Stimulated activated CD8-positive, alpha-beta memory T cell treated with anti-CD3 and anti-CD28 coated beads, Interleukin-12 subunit alpha, Interleukin-12 subunit beta, amount 100 ng/mL, for 1 hour (primary cell): ENCODE measurements around the gene GADD45B.
"Not testable (repeated sequence)": the region's sequence is repeated elsewhere in the genome, so short reads cannot be mapped to it uniquely, and the experiment has no call there.

Experiments
- DNase-seq: peaks from one replicate; pipeline ENCODE4 v3.0.0-alpha.2; 2020; ENCODE audit warnings: low read depth

Gene GADD45B

DNA sequence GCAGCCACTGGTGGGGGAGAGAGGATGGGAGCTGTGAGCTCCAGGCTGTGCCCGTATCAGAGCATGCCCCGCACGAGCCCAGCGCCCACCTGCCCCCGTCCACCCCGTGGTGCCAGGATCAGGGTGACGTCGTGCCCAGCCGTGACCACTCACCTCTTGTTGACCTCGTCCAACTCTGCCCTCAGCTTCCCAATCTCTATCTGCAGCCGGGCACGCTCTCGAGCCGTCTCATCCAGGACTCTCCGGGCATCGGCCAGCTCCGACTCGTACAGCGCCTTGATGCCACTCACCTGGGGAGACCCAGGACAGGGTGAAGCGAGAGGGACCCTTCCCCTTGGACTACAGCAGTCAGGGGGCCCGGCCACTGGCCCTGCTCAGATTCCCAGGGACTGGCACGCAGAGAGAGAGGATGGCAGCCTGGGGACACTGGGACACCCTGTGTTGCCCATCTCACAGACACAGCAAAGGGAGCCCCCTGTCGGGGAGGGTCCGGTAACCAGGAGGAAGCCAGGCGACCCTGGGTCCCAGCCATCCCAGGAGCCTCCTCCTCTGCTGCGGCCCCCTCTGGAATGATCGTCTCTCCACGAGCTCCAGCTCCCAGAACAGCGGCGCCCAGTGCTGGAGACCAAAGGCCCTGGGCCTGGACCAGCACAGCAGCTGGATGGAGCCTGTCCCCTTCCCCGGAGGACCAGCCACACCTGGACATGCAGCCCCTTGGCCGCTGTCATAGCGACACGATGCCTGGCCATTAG is 31.5 kb upstream of the GADD45B start:
- DNase-seq = no peak

DNA sequence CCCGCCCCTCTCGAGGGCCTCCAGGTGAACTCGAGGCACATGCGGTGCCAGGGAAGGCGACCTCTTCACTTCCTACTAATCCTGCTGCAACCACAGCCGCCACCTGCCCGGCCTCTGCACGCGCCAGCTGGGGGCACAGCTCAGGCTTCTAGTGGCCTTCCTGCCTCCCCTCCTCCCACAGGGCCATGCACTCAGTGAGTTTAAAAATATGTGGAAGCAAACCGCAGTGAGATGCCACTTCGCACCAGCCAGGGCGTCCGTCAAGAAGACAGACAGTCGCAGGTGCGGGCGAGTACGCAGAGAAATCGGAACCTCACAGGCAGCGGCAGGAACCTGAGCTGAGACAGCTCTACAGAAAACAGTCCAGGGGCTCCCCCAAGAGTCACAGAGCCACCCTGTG is 29.5 kb upstream of the GADD45B start:
- DNase-seq = no peak

DNA sequence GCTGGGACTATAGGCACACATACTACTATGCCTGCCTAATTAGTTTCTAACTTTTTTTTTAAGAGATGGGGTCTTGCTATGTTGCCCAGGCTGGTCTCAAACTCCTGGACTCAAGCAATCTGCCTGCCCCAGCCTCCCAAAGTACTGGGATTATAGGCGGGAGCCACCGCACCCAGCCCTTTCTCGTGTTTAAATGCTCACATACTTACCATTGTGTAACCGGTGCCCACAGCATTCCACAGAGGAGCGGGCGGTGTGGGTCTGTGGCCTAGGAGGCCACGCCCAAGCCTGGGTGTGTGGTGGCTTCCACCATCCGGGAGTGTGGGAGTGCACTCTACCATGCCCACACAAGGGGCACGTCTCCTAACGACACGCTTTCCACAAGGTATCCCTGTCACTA is 26.9 kb upstream of the GADD45B start:
- DNase-seq = no peak

DNA sequence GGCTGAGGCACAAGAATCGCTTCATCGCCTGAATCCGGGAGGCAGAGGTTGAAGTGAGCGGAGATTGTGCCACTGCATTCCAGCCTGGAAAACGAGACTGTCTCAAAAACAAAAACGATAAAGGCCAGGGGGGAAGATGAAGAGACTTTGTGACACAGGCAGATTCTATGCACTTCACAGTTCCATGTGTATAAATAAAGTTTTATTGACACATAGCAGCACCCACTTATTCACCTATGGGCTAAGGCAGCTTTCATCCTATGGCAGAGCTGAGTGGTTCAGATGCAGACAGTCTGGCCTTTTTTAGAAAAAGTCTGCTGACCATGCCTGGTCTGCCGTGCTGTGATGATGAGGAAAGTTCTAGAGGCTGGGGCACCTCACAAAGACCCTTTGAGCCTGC is 24.8 kb upstream of the GADD45B start:
- DNase-seq = no peak

DNA sequence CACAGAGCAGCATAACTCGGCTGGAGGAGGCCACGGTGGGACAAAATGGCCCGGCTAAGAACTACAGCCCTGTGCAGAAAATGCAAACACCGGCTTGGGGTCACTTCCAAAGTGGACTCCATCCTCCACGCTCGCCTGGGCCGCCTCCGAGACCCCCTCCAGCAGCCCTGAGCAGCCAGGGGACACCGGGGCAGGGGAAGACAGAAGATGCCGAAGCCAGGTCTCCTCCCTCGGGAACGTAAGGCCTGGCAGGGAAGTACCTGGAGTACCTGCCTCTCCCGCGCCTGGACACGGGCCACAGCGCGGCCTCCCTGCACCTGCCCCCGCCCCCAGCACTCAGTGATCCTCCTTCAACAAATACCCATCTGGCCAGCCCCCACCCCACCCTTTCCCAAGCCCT is 24.2 kb upstream of the GADD45B start:
- DNase-seq = no peak

DNA sequence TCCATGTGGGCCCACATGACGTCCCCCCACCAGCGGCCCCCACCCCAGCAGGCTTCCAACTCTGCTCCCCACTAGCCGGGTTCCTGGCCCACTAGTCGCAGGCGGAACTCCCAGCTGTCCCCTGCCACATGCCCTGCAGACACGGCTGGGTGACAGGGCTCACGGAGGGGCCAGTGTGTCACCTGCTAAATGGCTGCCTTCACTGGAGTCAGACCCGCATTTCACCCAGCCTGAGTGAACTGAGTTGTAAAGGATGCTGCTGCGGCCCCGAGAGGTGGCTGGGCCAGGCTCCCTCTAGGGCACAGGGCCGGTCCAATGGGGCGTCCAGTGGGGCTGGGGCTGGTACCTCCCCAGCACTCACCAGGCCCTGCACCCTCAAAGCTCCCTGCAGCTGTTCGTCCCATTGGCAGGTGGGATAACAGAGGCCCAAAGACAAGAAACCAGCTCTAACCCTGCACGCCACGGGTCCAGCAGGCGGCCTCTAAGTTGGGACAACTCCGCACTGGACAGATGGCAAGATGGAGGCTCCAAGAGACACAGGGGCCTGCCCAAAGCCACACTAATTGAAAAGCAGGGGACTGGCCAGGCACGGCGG is 22.4 kb upstream of the GADD45B start:
- DNase-seq = no peak

DNA sequence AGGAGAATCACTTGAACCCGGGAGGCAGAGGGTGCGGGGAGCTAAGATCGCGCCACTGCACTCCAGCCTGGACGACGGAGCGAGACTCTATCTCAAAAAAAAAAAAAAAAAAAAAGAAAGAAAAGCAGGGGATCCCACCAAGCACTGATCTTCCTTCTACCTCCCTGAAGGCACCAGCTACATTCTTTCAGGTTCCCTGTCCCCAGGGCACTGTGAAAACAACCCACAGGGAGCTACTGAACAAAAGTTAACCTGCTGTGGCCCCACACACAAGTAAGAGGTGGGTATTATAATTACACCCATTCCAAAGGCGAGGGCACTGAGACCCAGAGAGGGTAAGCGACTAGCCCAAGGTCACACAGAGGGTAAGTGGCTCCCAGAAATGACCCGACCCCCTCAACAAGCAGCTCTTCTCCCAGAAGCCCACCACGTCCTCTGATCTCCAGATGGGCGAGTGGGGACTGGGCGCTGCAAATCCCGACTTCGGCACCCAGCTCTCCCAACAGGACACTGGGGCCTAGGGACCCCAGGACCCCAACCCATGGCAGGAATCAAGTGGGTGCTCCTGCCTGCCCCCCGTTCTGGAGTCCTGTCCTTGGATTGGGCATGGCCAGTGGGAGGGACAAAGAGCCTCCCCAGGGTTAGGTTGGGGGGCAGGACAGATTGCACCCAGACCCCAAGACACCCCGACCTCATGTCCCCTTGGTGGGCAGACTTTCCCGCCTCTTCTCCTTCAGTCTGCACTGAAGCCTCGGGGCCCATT is 21.5 kb upstream of the GADD45B start:
- DNase-seq = no peak

DNA sequence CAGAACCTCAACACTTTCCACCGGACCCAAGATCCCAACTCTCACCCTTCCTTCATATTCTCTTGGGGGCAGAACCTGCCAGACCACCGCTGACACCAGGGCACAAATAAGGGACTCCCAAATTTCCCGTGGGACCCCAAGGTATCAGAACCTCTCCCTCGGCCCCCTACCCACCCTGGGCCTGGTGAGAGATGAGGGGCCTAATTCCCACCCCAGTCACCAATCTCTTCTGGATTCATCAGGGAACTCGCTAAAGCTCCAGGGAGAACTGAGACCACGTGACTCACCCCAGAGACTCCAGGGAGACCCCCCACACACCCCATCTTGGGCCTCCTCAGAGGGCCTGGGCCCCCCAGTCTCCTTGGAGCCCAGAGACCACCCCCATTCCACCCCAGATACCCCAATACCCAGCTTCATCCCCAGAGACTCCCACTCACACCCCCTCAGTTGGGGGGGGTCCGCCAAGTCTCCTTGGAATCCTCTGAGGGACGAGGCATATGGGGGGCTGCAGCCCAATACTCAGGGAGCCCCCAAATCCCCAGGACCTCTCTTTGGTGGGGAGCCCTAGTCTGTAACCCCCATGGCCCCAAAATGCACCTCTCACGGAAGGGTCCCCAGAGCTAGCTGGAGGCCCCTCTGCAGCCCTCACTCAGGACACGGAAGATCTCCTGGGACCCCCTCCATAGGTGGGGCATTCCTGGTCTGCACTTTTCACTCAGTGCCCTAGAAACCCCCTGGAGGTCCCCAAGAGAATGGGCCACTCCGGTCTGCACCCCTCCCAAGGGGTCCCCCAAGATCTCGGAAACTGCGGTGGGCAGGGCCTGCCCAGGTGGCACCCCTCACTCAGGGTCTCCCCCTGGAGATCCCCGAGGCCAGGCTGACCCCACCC is 20.7 kb upstream of the GADD45B start:
- DNase-seq = no peak

DNA sequence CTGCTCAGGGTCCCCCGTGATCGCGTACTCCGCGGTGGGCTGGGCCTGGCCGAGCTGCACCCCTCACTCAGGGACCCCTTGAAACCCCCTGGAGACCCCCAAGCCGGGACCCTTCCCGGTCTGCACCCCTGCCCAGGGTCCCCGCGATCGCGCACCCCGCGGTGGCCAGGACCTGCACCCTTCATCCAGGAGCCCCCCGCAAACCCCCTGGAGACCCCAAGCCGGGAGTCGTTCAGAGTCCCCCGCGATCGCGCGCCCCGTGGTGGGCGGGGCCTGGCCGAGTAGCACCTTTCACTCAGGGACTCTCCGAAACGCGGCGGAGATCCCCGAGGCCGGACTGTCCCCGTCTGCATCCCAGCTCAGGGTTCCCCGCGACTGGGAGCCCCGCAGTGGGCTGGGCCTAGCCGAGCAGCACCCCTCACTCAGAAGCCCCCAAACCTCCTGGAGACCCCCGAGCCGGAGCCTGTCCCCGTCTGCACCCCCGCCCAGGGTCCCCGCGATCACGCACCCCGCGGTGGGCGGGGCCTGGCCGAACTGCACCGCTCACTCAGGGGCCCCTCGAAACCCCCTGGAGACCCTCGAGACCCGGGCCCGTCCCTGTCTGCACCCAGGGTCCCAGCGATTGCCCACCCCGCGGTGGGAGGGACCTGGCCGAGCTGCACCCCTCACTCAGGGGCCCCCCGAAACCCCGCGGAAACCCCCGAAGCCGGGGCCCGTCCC is 19.9 kb upstream of the GADD45B start:
- peak; percentile 36 for DNase-seq

DNA sequence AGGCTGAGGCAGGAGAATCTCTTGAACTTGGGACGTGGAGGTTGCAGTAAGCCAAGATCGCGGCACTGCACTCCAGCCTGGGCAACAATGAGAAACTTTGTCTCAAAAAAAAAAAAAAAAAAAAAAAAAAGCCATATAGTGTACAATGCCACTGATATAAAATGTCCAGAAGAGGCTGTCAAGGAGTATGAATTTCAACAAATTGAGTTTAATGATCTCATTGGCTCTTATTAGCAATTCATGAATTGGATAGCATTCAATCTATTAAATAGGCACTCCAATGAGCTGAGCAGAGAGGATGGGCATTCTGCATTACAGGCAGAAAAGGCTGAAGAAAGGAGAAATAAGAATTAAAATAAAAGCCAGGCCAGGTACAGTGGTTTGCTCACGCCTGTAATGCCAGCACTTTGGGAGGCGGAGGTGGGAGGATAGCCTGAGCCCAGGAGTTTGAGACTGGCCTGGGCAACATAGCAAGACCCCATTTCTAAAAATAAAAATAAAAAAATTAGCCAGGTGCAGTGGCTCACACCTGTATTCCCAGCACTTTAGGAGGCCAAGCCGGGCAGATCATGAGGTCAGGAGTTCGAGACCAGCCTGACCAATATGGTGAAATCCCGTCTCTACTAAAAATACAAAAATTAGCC is 18.4 kb upstream of the GADD45B start:
- no peak for DNase-seq

DNA sequence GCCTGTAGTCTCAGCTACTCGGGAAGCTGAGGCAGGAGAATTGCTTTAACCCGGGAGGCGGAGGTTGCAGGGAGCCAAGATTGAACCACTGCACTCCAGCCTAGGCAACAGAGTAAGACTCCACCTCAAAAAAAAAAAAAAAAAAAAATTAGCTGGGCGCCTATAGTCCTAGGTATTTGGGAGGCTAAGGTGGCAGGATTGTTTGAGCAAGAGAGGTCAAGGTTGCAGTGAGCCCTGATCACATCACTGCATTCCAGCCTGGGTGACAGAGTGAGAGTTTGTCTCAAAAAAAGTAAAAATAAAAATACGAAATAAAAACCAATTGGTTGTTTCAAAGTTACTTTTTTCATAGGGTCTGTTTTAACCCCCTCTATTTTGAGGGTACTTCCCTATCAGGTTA is 17.9 kb upstream of the GADD45B start:
- DNase-seq = no peak

DNA sequence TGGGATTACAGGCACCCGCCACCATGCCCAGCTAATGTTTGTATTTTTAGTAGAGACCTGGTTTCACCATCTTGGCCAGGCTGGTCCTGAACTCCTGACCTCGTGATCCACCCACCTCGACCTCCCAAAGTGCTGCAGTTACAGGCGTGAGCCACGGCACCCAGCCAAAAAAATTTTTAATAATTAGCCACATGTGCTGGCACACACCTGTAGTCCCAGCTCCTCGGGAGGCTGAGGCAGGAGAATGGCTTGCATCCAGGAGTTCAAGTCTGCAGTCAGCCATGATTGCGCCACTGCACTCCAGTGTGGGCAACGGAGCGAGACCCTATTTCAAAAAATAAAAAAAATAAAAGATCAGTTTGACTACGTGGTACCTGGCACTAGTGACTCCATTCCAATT is 17.2 kb upstream of the GADD45B start:
- not testable (repeated sequence) for DNase-seq

DNA sequence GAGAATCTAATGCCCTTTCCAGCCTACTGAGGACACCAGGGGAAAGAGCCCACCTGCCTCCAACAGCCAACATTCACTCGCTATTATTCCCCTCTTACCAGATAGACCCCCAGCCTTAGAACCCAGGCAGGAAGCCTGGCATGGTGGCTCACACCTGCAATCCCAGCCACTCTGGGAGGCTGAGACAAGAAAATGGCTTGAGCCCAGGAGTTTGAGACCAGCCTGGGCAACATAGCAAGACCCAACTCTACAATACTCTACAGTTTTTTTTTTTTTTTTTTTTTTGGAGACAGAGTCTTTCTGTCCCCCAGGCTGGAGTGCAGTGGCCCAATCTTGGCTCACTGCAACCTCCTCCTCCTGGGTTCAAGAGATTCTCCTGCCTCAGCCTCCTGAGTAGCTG is 15.7 kb upstream of the GADD45B start:
- no peak for DNase-seq

DNA sequence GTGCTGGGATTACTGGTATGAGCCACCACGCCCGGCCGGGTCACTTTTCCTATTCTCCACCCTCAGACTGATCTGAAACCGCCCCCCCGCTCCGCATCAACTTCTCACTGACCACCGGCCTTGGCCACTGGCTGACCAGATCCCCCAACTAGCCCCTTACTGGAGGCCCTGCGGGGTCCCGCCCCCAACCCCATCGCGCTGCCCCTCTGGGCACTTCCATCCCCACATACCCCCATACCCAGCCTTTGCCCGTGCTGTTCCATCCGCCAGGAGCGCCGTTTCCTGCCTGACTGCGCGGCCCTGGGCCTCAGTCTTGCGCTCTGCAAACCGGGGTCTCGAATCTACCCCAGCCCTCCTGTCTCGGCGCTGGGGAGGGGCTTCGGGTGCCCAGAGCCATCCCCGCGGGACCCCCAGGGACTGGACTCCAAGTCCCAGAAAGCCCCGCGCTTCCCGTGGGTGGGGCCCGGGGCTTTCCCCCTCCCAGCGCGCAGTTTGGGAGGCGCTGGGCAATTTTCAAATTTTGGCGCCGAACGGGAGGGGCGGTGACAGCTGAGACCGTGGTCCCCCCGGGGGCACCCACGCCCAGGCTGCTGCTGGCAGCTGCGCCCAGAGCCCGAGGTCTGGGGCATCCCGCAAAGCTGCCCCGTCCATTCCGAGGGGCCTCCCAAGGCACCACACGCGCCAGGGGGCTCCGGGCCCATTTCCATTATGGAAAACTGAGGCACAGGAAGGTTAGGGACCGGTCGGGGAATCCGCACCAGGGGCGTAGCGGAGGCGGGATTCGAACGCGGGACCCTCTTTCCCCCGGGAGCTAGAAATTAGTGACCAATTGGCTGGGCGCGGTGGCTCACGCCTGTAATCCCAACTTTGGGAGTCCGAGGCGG is 13.9 kb upstream of the GADD45B start:
- DNase-seq = peak; percentile 34

DNA sequence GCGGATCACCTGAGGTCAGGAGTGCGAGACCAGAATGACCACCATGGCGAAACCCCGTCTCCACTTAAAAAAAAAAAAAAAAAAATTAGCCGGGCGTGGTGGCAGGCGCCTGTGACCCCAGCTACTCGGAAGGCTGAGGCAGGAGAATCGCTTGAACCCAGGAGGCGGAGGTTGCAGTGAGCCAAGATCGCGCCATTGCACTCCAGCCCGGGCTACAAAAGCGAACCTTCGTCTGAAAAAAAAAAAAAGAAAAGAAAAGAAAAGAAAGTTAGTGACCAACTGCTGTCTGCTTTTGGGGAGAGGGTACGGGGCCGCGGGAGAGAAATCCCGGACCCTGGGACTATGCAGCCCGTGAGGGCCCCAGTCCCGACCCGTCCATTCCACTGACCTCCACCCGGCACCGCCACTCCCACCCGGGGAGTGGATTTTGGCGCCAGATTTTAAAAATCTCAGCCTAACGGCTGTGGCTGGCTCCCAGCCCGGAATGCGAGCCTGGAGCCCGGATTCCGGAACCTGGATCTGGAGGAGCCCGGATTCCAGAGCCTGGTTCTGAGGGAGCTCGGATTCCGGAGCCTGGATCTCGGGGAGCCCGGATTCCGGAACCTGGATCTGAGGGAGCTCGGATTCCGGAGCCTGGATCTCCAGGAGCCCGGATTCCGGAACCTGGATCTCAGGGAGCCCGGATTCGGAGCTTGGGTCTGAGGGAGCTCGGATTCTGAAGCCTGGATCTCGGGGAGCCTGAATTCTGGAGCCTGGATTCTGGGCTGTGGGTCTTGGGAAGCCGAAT is 13.1 kb upstream of the GADD45B start:
- DNase-seq = no peak

DNA sequence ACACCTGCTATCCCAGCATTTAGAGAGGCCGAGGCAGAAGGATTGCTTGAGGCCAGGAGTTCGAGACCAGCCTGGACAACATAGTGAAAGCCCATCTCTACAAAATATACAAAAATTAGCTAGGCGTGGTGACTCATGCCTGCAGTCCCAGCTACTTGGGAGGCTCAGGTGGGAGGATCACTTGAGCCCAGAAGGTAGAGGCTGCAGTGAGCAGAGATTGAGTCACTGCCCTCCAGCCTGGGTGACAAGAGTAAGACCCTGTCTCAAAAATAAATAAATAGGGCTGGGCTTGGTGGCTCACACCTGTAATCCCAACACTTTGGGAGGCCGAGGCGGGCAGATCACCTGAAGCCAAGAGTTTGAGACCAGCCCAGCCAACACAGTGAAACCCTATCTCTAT is 12.2 kb upstream of the GADD45B start:
- not testable (repeated sequence) for DNase-seq

DNA sequence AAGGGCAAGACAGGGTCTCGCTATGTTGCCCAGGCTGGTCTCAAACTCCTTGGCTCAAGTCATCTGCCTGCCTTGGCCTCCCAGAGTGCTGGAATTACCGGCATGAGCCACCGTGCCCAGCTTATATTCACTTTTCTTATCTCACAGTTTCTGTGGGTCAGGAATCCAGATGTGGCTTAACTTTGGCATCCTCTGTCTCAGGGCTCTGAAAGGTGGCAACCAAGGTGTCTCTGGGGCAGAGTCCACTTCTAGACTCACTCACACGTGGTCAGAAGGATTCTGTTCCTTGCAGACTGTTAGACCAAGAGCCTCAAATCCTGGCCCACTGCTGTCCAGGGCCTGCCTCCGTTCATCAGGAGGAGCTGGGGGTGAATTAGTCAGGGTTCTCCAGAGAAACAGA is 11.5 kb upstream of the GADD45B start:
- DNase-seq = no peak

DNA sequence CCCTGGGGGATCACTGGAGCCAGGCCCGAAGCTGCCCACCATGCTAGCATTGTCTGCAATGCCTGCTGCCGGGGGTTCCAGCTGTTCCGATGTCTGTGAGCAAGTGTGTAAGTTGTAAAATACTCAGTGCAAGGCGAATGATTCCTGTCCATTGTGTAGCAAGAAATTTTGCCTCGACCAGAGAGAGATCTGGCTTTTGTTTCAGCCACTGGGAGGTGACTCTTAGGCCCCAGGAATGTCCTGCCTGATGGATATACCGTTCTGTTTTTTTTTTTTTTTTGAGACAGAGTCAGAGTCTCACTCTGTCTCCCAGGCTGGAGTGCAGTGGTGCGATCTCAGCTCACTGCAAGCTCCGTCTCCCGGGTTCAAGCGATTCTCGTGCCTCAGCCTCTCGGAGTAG is 7.3 kb upstream of the GADD45B start:
- DNase-seq = no peak
